IPS-20b (cell line): ENCODE measurements around the gene TBC1D3E.
"Not testable (repeated sequence)": the region's sequence is repeated elsewhere in the genome, so short reads cannot be mapped to it uniquely, and the experiment has no call there.

Source experiments
- H3K27ac ChIP-seq: one replicate; pipeline ENCODE4 v1.5.1; 2013; ENCODE audit warnings: low read length
- H3K27me3 ChIP-seq: 2 replicates; pipeline ENCODE4 v1.6.1; 2013; ENCODE audit warnings: mild to moderate bottlenecking, low read length, inconsistent platforms; ENCODE audit not compliant: insufficient read depth
- H3K36me3 ChIP-seq: 2 replicates; pipeline ENCODE4 v1.6.1; 2013; ENCODE audit warnings: low read depth, mild to moderate bottlenecking, inconsistent platforms, low read length, moderate library complexity; ENCODE audit not compliant: insufficient read depth
- H3K4me1 ChIP-seq: 2 replicates; pipeline ENCODE4 v1.6.1; 2013; ENCODE audit warnings: mild to moderate bottlenecking, control low read depth, inconsistent platforms, low read length, moderate library complexity; ENCODE audit not compliant: insufficient read depth
- H3K4me3 ChIP-seq: 2 replicates; pipeline ENCODE4 v1.5.1; 2013; ENCODE audit warnings: mild to moderate bottlenecking, low read length, inconsistent platforms
- H3K9ac ChIP-seq: 2 replicates; pipeline ENCODE4 v1.6.1; 2013; ENCODE audit warnings: low read depth, mild to moderate bottlenecking, inconsistent platforms, low read length, moderate library complexity
- H3K9me3 ChIP-seq: 2 replicates; pipeline ENCODE4 v1.6.1; 2013; ENCODE audit warnings: mild to moderate bottlenecking, low read depth, low read length, inconsistent platforms; ENCODE audit not compliant: insufficient read depth

The TBC1D3E gene

DNA sequence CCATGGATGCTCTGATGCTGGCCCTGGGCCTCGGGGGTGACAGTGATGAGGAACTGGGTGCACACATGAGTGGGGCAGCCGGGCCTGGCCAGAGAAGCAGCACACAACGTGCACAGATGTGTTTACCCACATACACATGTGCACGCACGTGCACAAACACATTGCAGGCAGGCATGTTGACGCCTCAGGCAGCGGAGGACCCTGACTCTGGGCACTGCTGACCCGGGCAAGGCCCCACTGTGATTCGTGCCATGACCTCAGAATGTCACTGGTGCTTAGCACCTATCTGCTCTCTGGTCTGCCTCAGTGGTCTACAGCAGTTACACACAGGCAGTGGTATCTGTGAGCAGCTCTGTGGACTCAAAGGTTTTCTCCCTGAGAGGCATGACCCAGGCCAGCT is at the start of gene TBC1D3E:
TBC1D3E (plus strand) TSS at position 301 of the 400 bp plus-strand sequence. CDS start 1,545 bp downstream, outside the sequence.
- H3K4me1 ChIP-seq, H3K36me3 ChIP-seq, H3K4me3 ChIP-seq, H3K9me3 ChIP-seq, H3K9ac ChIP-seq, H3K27ac ChIP-seq, H3K27me3 ChIP-seq: not testable (repeated sequence)

DNA sequence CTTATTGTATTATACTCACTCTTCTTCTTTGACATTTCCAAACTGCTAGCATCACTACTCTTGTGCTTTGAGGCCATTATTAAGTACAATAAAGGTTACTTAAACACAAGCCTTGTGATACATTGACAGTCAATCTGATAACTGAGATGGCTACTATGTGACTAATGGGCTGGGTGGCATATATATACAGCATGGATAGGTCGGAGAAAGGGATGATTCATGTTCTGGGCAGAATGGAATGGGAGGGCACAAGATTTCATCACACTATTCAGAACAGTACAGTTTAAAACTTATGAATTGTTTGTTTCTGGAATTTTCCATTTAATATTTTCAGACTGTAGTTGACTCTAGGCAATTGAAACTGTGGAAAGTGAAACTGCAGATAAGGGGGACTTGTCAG is 40.4 kb upstream of the TBC1D3E start:
- not testable (repeated sequence) for H3K27me3 ChIP-seq, H3K27ac ChIP-seq, H3K9me3 ChIP-seq, H3K4me3 ChIP-seq, H3K36me3 ChIP-seq, H3K4me1 ChIP-seq, H3K9ac ChIP-seq

DNA sequence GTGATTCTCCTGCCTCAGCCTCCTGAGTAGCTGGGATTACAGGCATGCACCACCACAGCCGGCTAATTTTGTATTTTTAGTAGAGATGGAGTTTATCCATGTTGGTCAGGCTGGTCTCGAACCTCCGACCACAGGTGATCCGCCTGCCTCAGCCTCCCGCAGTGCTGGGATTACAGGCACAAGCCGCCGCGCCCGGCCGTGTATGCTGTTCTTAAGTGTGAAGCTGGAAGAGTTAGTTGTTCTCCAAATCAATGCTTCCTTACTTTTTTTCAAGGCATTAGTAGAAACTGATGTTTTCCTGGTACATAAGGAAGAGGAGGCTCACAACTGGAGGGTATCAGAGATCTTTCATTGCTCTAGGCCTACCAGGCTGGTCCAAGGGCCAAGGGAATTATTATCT is 39.6 kb upstream of the TBC1D3E start:
- not testable (repeated sequence) for H3K4me1 ChIP-seq, H3K9me3 ChIP-seq, H3K4me3 ChIP-seq, H3K27me3 ChIP-seq, H3K9ac ChIP-seq, H3K36me3 ChIP-seq, H3K27ac ChIP-seq

DNA sequence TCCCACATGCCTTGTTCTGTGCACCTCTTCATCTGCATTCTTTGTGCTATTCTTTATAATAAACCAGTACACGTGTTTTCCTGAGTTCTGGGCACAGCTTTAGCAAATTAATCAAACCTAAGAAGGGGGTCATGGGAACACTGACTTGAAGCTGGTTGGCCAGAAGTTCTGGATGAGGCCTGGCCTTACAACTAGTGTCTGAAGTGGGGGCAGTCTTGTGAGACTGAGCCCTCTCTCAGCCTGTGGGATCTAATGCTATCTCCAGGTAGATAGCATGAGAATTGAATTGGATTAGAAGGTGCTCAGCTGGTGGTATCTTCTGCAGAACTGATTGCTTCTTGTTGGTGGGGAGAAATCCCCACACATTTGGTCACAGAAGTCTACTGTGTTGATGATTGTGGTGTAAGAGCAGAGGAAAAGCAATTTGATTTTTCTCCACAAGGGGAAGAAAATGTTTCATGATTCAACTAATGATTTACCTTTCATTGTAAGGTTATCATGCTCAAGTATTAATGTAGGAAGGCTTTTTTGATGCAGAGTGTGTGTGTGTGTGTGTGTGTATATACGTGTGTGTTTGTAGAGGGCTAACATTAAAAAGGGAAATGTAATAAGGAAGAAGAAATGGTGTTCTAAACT is 33.6 kb upstream of the TBC1D3E start:
- H3K27ac ChIP-seq, H3K4me1 ChIP-seq, H3K9me3 ChIP-seq, H3K4me3 ChIP-seq, H3K27me3 ChIP-seq, H3K36me3 ChIP-seq, H3K9ac ChIP-seq: not testable (repeated sequence)

DNA sequence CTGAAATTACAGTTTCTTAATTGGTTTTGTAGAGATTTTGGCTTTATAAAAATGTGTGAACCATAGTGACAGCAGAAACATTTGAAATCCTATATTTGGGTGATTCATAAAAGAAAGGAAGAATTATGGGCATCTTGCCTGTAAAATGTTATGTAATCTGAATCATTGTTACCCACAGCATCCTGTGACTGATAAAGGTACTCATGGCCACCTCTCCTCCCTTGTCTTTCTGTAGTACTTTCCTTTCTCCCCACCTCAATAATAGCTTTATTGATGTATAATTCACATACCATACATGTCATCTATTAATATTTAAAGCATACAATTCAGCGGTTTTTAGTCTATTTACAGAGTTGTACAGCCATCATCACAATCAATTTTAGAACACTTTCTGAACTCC is 28.5 kb upstream of the TBC1D3E start:
- not testable (repeated sequence) for H3K9ac ChIP-seq, H3K36me3 ChIP-seq, H3K4me1 ChIP-seq, H3K4me3 ChIP-seq, H3K27me3 ChIP-seq, H3K9me3 ChIP-seq, H3K27ac ChIP-seq

DNA sequence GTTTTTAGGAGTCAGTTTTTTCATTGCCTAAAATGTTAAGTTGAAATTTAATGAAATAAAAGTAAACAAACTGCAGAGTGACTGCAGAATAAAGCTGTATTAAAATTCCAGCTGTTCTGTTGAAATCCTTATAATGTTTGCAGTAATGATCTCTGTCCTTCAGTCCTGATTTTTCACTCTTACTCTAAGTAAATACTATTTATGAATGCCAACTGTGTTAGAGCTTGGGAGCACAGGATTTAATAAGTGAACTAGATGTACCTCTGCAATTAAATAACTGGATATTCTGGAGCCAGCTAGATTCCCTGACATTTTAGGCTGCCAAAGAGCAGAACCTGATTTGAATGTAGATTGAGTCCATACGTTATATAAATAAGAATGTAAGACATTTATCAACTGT is 7.9 kb upstream of the TBC1D3E start:
- not testable (repeated sequence) for H3K36me3 ChIP-seq, H3K9me3 ChIP-seq

DNA sequence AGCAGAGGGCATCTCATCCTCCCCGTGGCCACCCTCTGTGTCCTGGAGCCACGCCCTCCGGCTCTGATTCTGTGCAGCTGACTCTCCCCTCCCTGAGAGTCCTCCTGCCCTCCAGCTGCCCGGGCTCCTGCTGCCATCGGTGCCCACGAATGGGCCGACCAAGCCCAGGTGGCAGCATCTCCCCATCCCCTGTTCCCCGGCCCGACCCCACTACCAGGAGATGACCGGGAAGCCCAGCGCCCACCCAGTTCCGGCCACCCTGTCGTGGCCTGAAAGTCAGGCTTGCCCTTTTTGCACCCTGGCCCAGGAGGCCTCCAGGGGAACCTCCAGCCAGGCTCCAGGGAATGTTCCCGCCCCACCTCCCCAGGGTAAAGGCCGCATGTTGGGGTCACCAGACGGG is 7.1 kb downstream of the TBC1D3E start:
- not testable (repeated sequence) for H3K4me3 ChIP-seq, H3K36me3 ChIP-seq

More for the DNA sequence above, 7.9 kb upstream of the TBC1D3E start:
- H3K4me1 ChIP-seq, H3K27ac ChIP-seq, H3K4me3 ChIP-seq, H3K27me3 ChIP-seq, H3K9ac ChIP-seq: not testable (repeated sequence)

More for the DNA sequence above, 7.1 kb downstream of the TBC1D3E start:
- H3K27ac ChIP-seq, H3K9me3 ChIP-seq, H3K9ac ChIP-seq, H3K4me1 ChIP-seq, H3K27me3 ChIP-seq: not testable (repeated sequence)
